Measurements from ENCODE around the gene TMEM134.
A peak's percentile ranks its signal among the peaks of the same experiment; 100 is the strongest.
"Not testable (repeated sequence)": the region's sequence is repeated elsewhere in the genome, so short reads cannot be mapped to it uniquely, and the experiment has no call there.

TMEM134 gene

GRCh38 chr11:67486481-67487195 is 17.6 kb upstream of the TMEM134 start:
- DNase-seq (ENCODE audit: low read depth in 2 of 3, low spot score in 1 of 3), result no peak

- DNase-seq (ENCODE audit: low read depth in 2 of 3, low spot score in 1 of 3), result peak in 1 of 3 donors; percentile 66
These were observed 16.9 kb upstream of the TMEM134 start for GRCh38 chr11:67485873-67486361.

- DNase-seq (ENCODE audit: low read depth in 2 of 3, low spot score in 1 of 3), result peak in 1 of 3 donors; percentile 64
These were observed 15.8 kb upstream of the TMEM134 start for GRCh38 chr11:67484847-67485311.

- no peak for DNase-seq (ENCODE audit: low read depth in 2 of 3, low spot score in 1 of 3)
These were observed 15.0 kb upstream of the TMEM134 start for GRCh38 chr11:67483831-67484665.

GRCh38 chr11:67482827-67483798 is 14.1 kb upstream of the TMEM134 start, which contains the start of gene AIP:
AIP (plus strand) TSS chr11:67483026; CDS start chr11:67483159, 133 bp downstream.
- peak; percentile 96 to 98 (median 97) for DNase-seq (ENCODE audit: low read depth in 2 of 3, low spot score in 1 of 3)

GRCh38 chr11:67482275-67482826 is 13.3 kb upstream of the TMEM134 start:
- DNase-seq (ENCODE audit: low read depth in 2 of 3, low spot score in 1 of 3), result no peak

- DNase-seq (ENCODE audit: low read depth in 2 of 3, low spot score in 1 of 3), result not testable (repeated sequence)
These were observed 8.4 kb upstream of the TMEM134 start for GRCh38 chr11:67477344-67478050.

- DNase-seq (ENCODE audit: low read depth in 2 of 3, low spot score in 1 of 3), result not testable (repeated sequence)
These were observed 7.6 kb upstream of the TMEM134 start for GRCh38 chr11:67476692-67477091.

- no peak for DNase-seq (ENCODE audit: low read depth in 2 of 3, low spot score in 1 of 3)
These were observed 3.8 kb upstream of the TMEM134 start for GRCh38 chr11:67472882-67473281.

- no peak for DNase-seq (ENCODE audit: low read depth in 2 of 3, low spot score in 1 of 3)
These were observed 1.4 kb upstream of the TMEM134 start for GRCh38 chr11:67470337-67471002.

GRCh38 chr11:67469508-67469811 is 409 bp upstream of the TMEM134 start:
- DNase-seq (ENCODE audit: low read depth in 2 of 3, low spot score in 1 of 3), result no peak

GRCh38 chr11:67468456-67468758 is 644 bp downstream of the TMEM134 start:
- no peak for DNase-seq (ENCODE audit: low read depth in 2 of 3, low spot score in 1 of 3)

GRCh38 chr11:67468056-67468455 is 995 bp downstream of the TMEM134 start:
- DNase-seq (ENCODE audit: low read depth in 2 of 3, low spot score in 1 of 3), result no peak

- no peak for DNase-seq (ENCODE audit: low read depth in 2 of 3, low spot score in 1 of 3)
These were observed 1.9 kb downstream of the TMEM134 start for GRCh38 chr11:67466962-67467771.

GRCh38 chr11:67466367-67466766 is 2.7 kb downstream of the TMEM134 start:
- DNase-seq (ENCODE audit: low read depth in 2 of 3, low spot score in 1 of 3), result no peak

GRCh38 chr11:67465530-67465929 is 3.5 kb downstream of the TMEM134 start:
- DNase-seq (ENCODE audit: low read depth in 2 of 3, low spot score in 1 of 3), result not testable (repeated sequence)

- no peak for DNase-seq (ENCODE audit: low read depth in 2 of 3, low spot score in 1 of 3)
These were observed 3.9 kb downstream of the TMEM134 start for GRCh38 chr11:67465189-67465510.

- peak; percentile 88 to 92 (median 91) for DNase-seq (ENCODE audit: low read depth in 2 of 3, low spot score in 1 of 3)
These were observed 4.5 kb downstream of the TMEM134 start for GRCh38 chr11:67464411-67465188.
